Activated CD8-positive, alpha-beta memory T cell treated with anti-CD3 and anti-CD28 coated beads, Interleukin-2, amount 10 ng/mL, durations not matched to agents 7 days and 5 days (primary cell): ENCODE measurements around the gene NCEH1. TPM values are rescaled to one million over a fixed set of nuclear protein-coding genes. Genes with fewer than 3 reads are reported as not detected.
"Not testable (repeated sequence)": the region's sequence is repeated elsewhere in the genome, so short reads cannot be mapped to it uniquely, and the experiment has no call there.

Source experiments
- ATAC-seq: fragments of 150-1000 bp; cut with Tn5 transposase; one replicate; pipeline ENCODE4 v1.10.0; 2021; ENCODE audit warnings: moderate library complexity
- CTCF ChIA-PET: fragments of 350-600 bp; sonication (Branson Sonifier 250); formaldehyde crosslinking; loops from one replicate; lab custom pipeline; 2021; ENCODE audit warnings: antibody characterized with exemption; lab: Charles Lee
- DNase-seq: peaks from one replicate; pipeline ENCODE4 v3.0.0-alpha.2; 2020
- H3K27ac Mint-ChIP-seq: one replicate; pipeline ENCODE4 v1.8.0; 2021; ENCODE audit warnings: mild to moderate bottlenecking, mixed read lengths
- H3K27me3 Mint-ChIP-seq: one replicate; pipeline ENCODE4 v1.8.0; 2021; ENCODE audit warnings: mixed read lengths
- H3K36me3 Mint-ChIP-seq: one replicate; pipeline ENCODE4 v1.8.0; 2021; ENCODE audit warnings: mild to moderate bottlenecking, mixed read lengths
- H3K4me1 Mint-ChIP-seq: one replicate; pipeline ENCODE4 v1.8.0; 2021; ENCODE audit warnings: mixed read lengths
- H3K4me3 Mint-ChIP-seq: one replicate; pipeline ENCODE4 v1.8.0; 2021; ENCODE audit warnings: mild to moderate bottlenecking, moderate library complexity, mixed read lengths
- H3K9me3 Mint-ChIP-seq: one replicate; pipeline ENCODE4 v1.8.0; 2022; ENCODE audit warnings: low read depth, mixed read lengths
- total RNA-seq, 2 experiments: library from RNA; stranded (reverse); gene quantifications; one replicate each; pipeline ENCODE4 v1.2.3, GENCODE V29; 2021

The NCEH1 gene
- total RNA-seq, 2 experiments from 2014 or later: 8.8 to 11.4 TPM

- no peaks in the 10 kb centered on the region for H3K9me3 Mint-ChIP-seq
- DNase-seq (no peak), ATAC-seq (no peak)
- H3K4me1 Mint-ChIP-seq: no peaks in the 10 kb centered on the region
- peaks cover 17% of the 10 kb centered on the region for H3K27me3 Mint-ChIP-seq
- CTCF ChIA-PET: no interaction called here
- no peak overlapping the region for H3K27ac Mint-ChIP-seq
- no peak overlapping the region for H3K4me3 Mint-ChIP-seq
- H3K36me3 Mint-ChIP-seq: no peaks in the 10 kb centered on the region
Measured at GRCh38 chr3:172726380-172726779, 15.5 kb upstream of the NCEH1 start.

GRCh38 chr3:172722536-172723040 lies 11.7 kb upstream of the NCEH1 start:
- H3K36me3 Mint-ChIP-seq, ATAC-seq, CTCF ChIA-PET, H3K9me3 Mint-ChIP-seq, H3K27ac Mint-ChIP-seq, H3K4me1 Mint-ChIP-seq, DNase-seq, H3K4me3 Mint-ChIP-seq: not testable (repeated sequence)
- H3K27me3 Mint-ChIP-seq: peaks cover 11% of the 10 kb centered on the region

- no peaks in the 10 kb centered on the region for H3K36me3 Mint-ChIP-seq
- H3K9me3 Mint-ChIP-seq: no peaks in the 10 kb centered on the region
- H3K4me3 Mint-ChIP-seq: no peak overlapping the region
- no peak for ATAC-seq
- CTCF ChIA-PET: interaction anchor here (0.7 to 1.0 kb wide), 3 partner anchors 11 to 31 kb away, joined by 3 to 4 read pairs (median 4); no protein-coding TSS in a partner anchor
- peaks cover 2% of the 10 kb centered on the region for H3K4me1 Mint-ChIP-seq
- peaks cover 9% of the 10 kb centered on the region for H3K27me3 Mint-ChIP-seq
- no peak overlapping the region for H3K27ac Mint-ChIP-seq
- no peak for DNase-seq
Measured at GRCh38 chr3:172717493-172718088, 6.7 kb upstream of the NCEH1 start.

- Mint-ChIP-seq H3K27ac (no peak overlapping the region), H3K9me3 (no peaks in the 10 kb centered on the region), H3K36me3 (no peaks in the 10 kb centered on the region), H3K4me1 (peaks cover 2% of the 10 kb centered on the region), H3K27me3 (peaks cover 9% of the 10 kb centered on the region), H3K4me3 (no peak overlapping the region)
- CTCF ChIA-PET: interaction anchor here (0.9 kb wide), 1 partner anchor 43 kb away, joined by 3 read pairs; no protein-coding TSS in a partner anchor
- ATAC-seq (no peak), DNase-seq (no peak)
Measured at GRCh38 chr3:172716476-172716875, 5.6 kb upstream of the NCEH1 start.

- CTCF ChIA-PET: interaction anchor here (0.7 to 4.1 kb wide), 7 partner anchors 10 to 381 kb away, joined by 3 to 17 read pairs (median 4); partner anchors contain the start of gene ECT2
- H3K4me3 Mint-ChIP-seq: no peak overlapping the region
Measured at GRCh38 chr3:172713316-172713715, 2.4 kb upstream of the NCEH1 start.

GRCh38 chr3:172711454-172711795 lies 558 bp upstream of the NCEH1 start:
- DNase-seq: no peak
- Mint-ChIP-seq H3K4me3 (peak overlapping the region; percentile 96), H3K36me3 (no peaks in the 10 kb centered on the region), H3K27ac (peak overlapping the region; percentile 80), H3K27me3 (peaks cover 5% of the 10 kb centered on the region), H3K9me3 (no peaks in the 10 kb centered on the region), H3K4me1 (peaks cover 22% of the 10 kb centered on the region)
- ATAC-seq: no peak
- CTCF ChIA-PET: interaction anchor here (0.9 to 4.1 kb wide), 11 partner anchors 19 to 379 kb away, joined by 3 to 18 read pairs (median 6); no protein-coding TSS in a partner anchor

More at GRCh38 chr3:172713316-172713715, 2.4 kb upstream of the NCEH1 start:
- Mint-ChIP-seq H3K4me1 (peaks cover 22% of the 10 kb centered on the region), H3K9me3 (no peaks in the 10 kb centered on the region), H3K27me3 (peaks cover 5% of the 10 kb centered on the region), H3K36me3 (no peaks in the 10 kb centered on the region), H3K27ac (no peak overlapping the region)
- DNase-seq (no peak), ATAC-seq (no peak)

- CTCF ChIA-PET: interaction anchor here (0.8 to 4.1 kb wide), 16 partner anchors 10 to 378 kb away, joined by 3 to 18 read pairs (median 4); no protein-coding TSS in a partner anchor
- ATAC-seq (peak; percentile 3), DNase-seq (no peak)
- Mint-ChIP-seq H3K27ac (peak overlapping the region; percentile 80), H3K4me3 (peak overlapping the region; percentile 96), H3K36me3 (no peaks in the 10 kb centered on the region), H3K27me3 (peaks cover 5% of the 10 kb centered on the region), H3K9me3 (no peaks in the 10 kb centered on the region), H3K4me1 (peaks cover 22% of the 10 kb centered on the region)
Measured at GRCh38 chr3:172709774-172710663, 848 bp downstream of the NCEH1 start.

- Mint-ChIP-seq H3K27ac (no peak overlapping the region), H3K4me3 (peak overlapping the region; percentile 16), H3K4me1 (peaks cover 22% of the 10 kb centered on the region), H3K36me3 (no peaks in the 10 kb centered on the region), H3K9me3 (no peaks in the 10 kb centered on the region), H3K27me3 (peaks cover 5% of the 10 kb centered on the region)
- ATAC-seq: no peak
- CTCF ChIA-PET: interaction anchor here (0.8 to 4.1 kb wide), 8 partner anchors 13 to 42 kb away, joined by 3 to 18 read pairs (median 7); no protein-coding TSS in a partner anchor
- no peak for DNase-seq
Measured at GRCh38 chr3:172708921-172709773, 1.7 kb downstream of the NCEH1 start.

GRCh38 chr3:172707967-172708366 lies 2.9 kb downstream of the NCEH1 start:
- Mint-ChIP-seq H3K27me3 (no peaks in the 10 kb centered on the region), H3K27ac (no peak overlapping the region), H3K9me3 (no peaks in the 10 kb centered on the region), H3K4me3 (no peak overlapping the region), H3K36me3 (no peaks in the 10 kb centered on the region), H3K4me1 (peaks cover 20% of the 10 kb centered on the region)
- DNase-seq: no peak
- CTCF ChIA-PET: interaction anchor here (1.4 kb wide), 1 partner anchor 35 kb away, joined by 5 read pairs; no protein-coding TSS in a partner anchor
- ATAC-seq: no peak

GRCh38 chr3:172707030-172707429 lies 3.8 kb downstream of the NCEH1 start:
- DNase-seq: no peak
- CTCF ChIA-PET: interaction anchor here (1.5 kb wide), 2 partner anchors 10 to 43 kb away, joined by 3 to 4 read pairs; no protein-coding TSS in a partner anchor

GRCh38 chr3:172705170-172705569 lies 5.7 kb downstream of the NCEH1 start:
- no peak overlapping the region for H3K27ac Mint-ChIP-seq
- CTCF ChIA-PET: interaction anchor here (1.3 kb wide), 1 partner anchor 373 kb away, joined by 4 read pairs; no protein-coding TSS in a partner anchor
- H3K4me3 Mint-ChIP-seq: no peak overlapping the region
- no peaks in the 10 kb centered on the region for H3K9me3 Mint-ChIP-seq
- H3K4me1 Mint-ChIP-seq: peaks cover 19% of the 10 kb centered on the region
- DNase-seq (no peak), ATAC-seq (no peak)
- peaks cover under 1% of the 10 kb centered on the region for H3K36me3 Mint-ChIP-seq
- no peaks in the 10 kb centered on the region for H3K27me3 Mint-ChIP-seq

More at GRCh38 chr3:172707030-172707429, 3.8 kb downstream of the NCEH1 start:
- Mint-ChIP-seq H3K27me3 (no peaks in the 10 kb centered on the region), H3K4me1 (peaks cover 21% of the 10 kb centered on the region), H3K36me3 (no peaks in the 10 kb centered on the region), H3K4me3 (no peak overlapping the region), H3K9me3 (no peaks in the 10 kb centered on the region), H3K27ac (no peak overlapping the region)
- no peak for ATAC-seq

- H3K9me3 Mint-ChIP-seq: no peaks in the 10 kb centered on the region
- CTCF ChIA-PET: interaction anchor here (0.7 to 1.3 kb wide), 5 partner anchors 10 to 372 kb away, joined by 3 to 4 read pairs (median 3); no protein-coding TSS in a partner anchor
Measured at GRCh38 chr3:172704001-172704400, 6.9 kb downstream of the NCEH1 start.

More at GRCh38 chr3:172704001-172704400, 6.9 kb downstream of the NCEH1 start:
- peaks cover 1% of the 10 kb centered on the region for H3K36me3 Mint-ChIP-seq
- no peak for ATAC-seq
- peaks cover 9% of the 10 kb centered on the region for H3K4me1 Mint-ChIP-seq
- no peaks in the 10 kb centered on the region for H3K27me3 Mint-ChIP-seq
- H3K4me3 Mint-ChIP-seq: no peak overlapping the region
- DNase-seq: no peak
- H3K27ac Mint-ChIP-seq: no peak overlapping the region
